ENCODE measurements around the gene OSBPL9.
A peak's percentile ranks its signal among the peaks of the same experiment; 100 is the strongest.
"Not testable (repeated sequence)": the region's sequence is repeated elsewhere in the genome, so short reads cannot be mapped to it uniquely, and the experiment has no call there.

Gene OSBPL9

GRCh38 chr1:51714374-51715019, 97.6 kb downstream of the OSBPL9 start:
- no peak for DNase-seq (ENCODE audit: low read depth)

GRCh38 chr1:51715369-51715768, 98.5 kb downstream of the OSBPL9 start:
- no peak for DNase-seq (ENCODE audit: low read depth)

GRCh38 chr1:51716746-51717145, 99.9 kb downstream of the OSBPL9 start:
- no peak for DNase-seq (ENCODE audit: low read depth)

- no peak for DNase-seq (ENCODE audit: low read depth)
Measured at GRCh38 chr1:51717842-51718241, 101.0 kb downstream of the OSBPL9 start.

- DNase-seq (ENCODE audit: low read depth): no peak
Measured at GRCh38 chr1:51719146-51719545, 102.3 kb downstream of the OSBPL9 start.

- DNase-seq (ENCODE audit: low read depth): no peak
Measured at GRCh38 chr1:51724797-51725196, 107.9 kb downstream of the OSBPL9 start.

- no peak for DNase-seq (ENCODE audit: low read depth)
Measured at GRCh38 chr1:51726051-51726450, 109.2 kb downstream of the OSBPL9 start.

GRCh38 chr1:51726544-51727225, 109.8 kb downstream of the OSBPL9 start:
- no peak for DNase-seq (ENCODE audit: low read depth)

GRCh38 chr1:51727366-51727765, 110.5 kb downstream of the OSBPL9 start:
- no peak for DNase-seq (ENCODE audit: low read depth)

- no peak for DNase-seq (ENCODE audit: low read depth)
Measured at GRCh38 chr1:51728611-51729155, 111.8 kb downstream of the OSBPL9 start.

- DNase-seq (ENCODE audit: low read depth): peak; percentile 87
Measured at GRCh38 chr1:51729156-51729823, 112.4 kb downstream of the OSBPL9 start.

- no peak for DNase-seq (ENCODE audit: low read depth)
Measured at GRCh38 chr1:51729824-51730301, 113.0 kb downstream of the OSBPL9 start.

- no peak for DNase-seq (ENCODE audit: low read depth)
Measured at GRCh38 chr1:51731998-51732397, 115.1 kb downstream of the OSBPL9 start.

- no peak for DNase-seq (ENCODE audit: low read depth)
Measured at GRCh38 chr1:51732701-51733425, 116.0 kb downstream of the OSBPL9 start.

GRCh38 chr1:51733426-51733774, 116.5 kb downstream of the OSBPL9 start:
- DNase-seq (ENCODE audit: low read depth): not testable (repeated sequence)

- DNase-seq (ENCODE audit: low read depth): no peak
Measured at GRCh38 chr1:51733793-51734522, 117.1 kb downstream of the OSBPL9 start.

GRCh38 chr1:51734896-51735745, 118.2 kb downstream of the OSBPL9 start:
- DNase-seq (ENCODE audit: low read depth): no peak

- no peak for DNase-seq (ENCODE audit: low read depth)
Measured at GRCh38 chr1:51735746-51736254, 118.9 kb downstream of the OSBPL9 start.

GRCh38 chr1:51736702-51737101, 119.8 kb downstream of the OSBPL9 start:
- DNase-seq (ENCODE audit: low read depth): no peak

- no peak for DNase-seq (ENCODE audit: low read depth)
Measured at GRCh38 chr1:51738681-51739080, 121.8 kb downstream of the OSBPL9 start.
